IPS-NIHi7 (cell line): ENCODE measurements around the gene EFEMP2.

Experiments used
- DNase-seq: peaks from one replicate; pipeline ENCODE4 v3.0.0; 2012; ENCODE audit warnings: mixed read lengths; ENCODE audit errors: extremely low spot score

Gene EFEMP2

GRCh38 chr11:65885231-65885630, 12.6 kb upstream of the EFEMP2 start:
- no peak for DNase-seq

- DNase-seq, result peak; percentile 87
Measured at GRCh38 chr11:65884716-65885092, 12.1 kb upstream of the EFEMP2 start.

- DNase-seq, result no peak
Measured at GRCh38 chr11:65883786-65884715, 11.5 kb upstream of the EFEMP2 start.

GRCh38 chr11:65883058-65883761, 10.6 kb upstream of the EFEMP2 start:
- no peak for DNase-seq

GRCh38 chr11:65882120-65883057, 9.8 kb upstream of the EFEMP2 start:
- DNase-seq, result no peak

- DNase-seq, result no peak
Measured at GRCh38 chr11:65880844-65881421, 8.3 kb upstream of the EFEMP2 start.

GRCh38 chr11:65880027-65880426, 7.4 kb upstream of the EFEMP2 start:
- DNase-seq, result no peak

- no peak for DNase-seq
Measured at GRCh38 chr11:65879617-65880016, 7.0 kb upstream of the EFEMP2 start, which contains the start of gene CTSW. CTSW (plus strand) TSS chr11:65879837; CDS start chr11:65879855, 18 bp downstream.

GRCh38 chr11:65873318-65874156, 937 bp upstream of the EFEMP2 start:
- peak; percentile 94 for DNase-seq

- DNase-seq, result peak; percentile 42
Measured at GRCh38 chr11:65871811-65872548, 620 bp downstream of the EFEMP2 start.

- no peak for DNase-seq
Measured at GRCh38 chr11:65870706-65871681, 1.6 kb downstream of the EFEMP2 start.

- DNase-seq, result no peak
Measured at GRCh38 chr11:65870307-65870658, 2.3 kb downstream of the EFEMP2 start.

- no peak for DNase-seq
Measured at GRCh38 chr11:65869643-65870306, 2.8 kb downstream of the EFEMP2 start.

GRCh38 chr11:65868907-65869306, 3.7 kb downstream of the EFEMP2 start:
- DNase-seq, result no peak

- DNase-seq, result peak; percentile 78
Measured at GRCh38 chr11:65868076-65868667, 4.4 kb downstream of the EFEMP2 start.

GRCh38 chr11:65867284-65868071, 5.1 kb downstream of the EFEMP2 start:
- peak; percentile 55 for DNase-seq
